B cell (primary cell): ENCODE results near the gene SUPT5H. TPM values are rescaled to one million over a fixed set of nuclear protein-coding genes. Genes with fewer than 3 reads are reported as not detected.

Source experiments
- ATAC-seq: fragments of 200-7000 bp; cut with Tn5 transposase; one replicate; pipeline ENCODE4 v1.10.0; 2021; ENCODE audit warnings: low read depth, mild to moderate bottlenecking, moderate number of reproducible peaks, moderate library complexity
- CTCF ChIA-PET: fragments of 350-600 bp; sonication (Branson Sonifier 250); formaldehyde crosslinking; loops from one replicate; lab custom pipeline; 2021; ENCODE audit warnings: antibody characterized with exemption, inconsistent platforms; lab: Charles Lee
- POLR2A ChIA-PET: fragments of 350-600 bp; sonication (Branson Sonifier 250); formaldehyde crosslinking; loops from one replicate; lab custom pipeline; 2021; ENCODE audit warnings: antibody characterized with exemption; lab: Charles Lee
- DNase-seq: peaks from one replicate; pipeline ENCODE4 v3.0.0; 2013
- H2AFZ ChIP-seq: 2 replicates; pipeline ENCODE4 v1.6.1; 2012; ENCODE audit warnings: mild to moderate bottlenecking, low read depth, low read length; ENCODE audit not compliant: insufficient read depth, poor library complexity, severe bottlenecking
- H3K27ac ChIP-seq, 2 donors: 1 replicate in 1 of 2; 2 replicates in 1 of 2; pipeline ENCODE4 v1.5.1; 2012 to 2013; ENCODE audit warnings: low read length in 2 of 2, mild to moderate bottlenecking in 2 of 2, moderate library complexity in 1 of 2
- H3K27me3 ChIP-seq, 4 experiments: fragments of 200-600 bp in 1 of 4; sonication (generic) in 1 of 4; replicated peaks in 1 of 4; 1 replicate in 2 of 4; 2 replicates in 2 of 4; pipeline versions ENCODE4 v1.6.1 to v1.7.0; 2013 to 2016; ENCODE audit warnings: low read length in 3 of 4, mild to moderate bottlenecking in 2 of 4, mixed read lengths in 1 of 4, moderate library complexity in 1 of 4; ENCODE audit not compliant: insufficient read depth in 4 of 4, control insufficient read depth in 3 of 4; ENCODE audit errors: control extremely low read depth in 1 of 4
- H3K36me3 ChIP-seq, 2 experiments: replicated peaks in 1 of 2; 1 replicate in 1 of 2; 2 replicates in 1 of 2; pipeline versions ENCODE4 v1.6.1 to v1.7.1; 2013; ENCODE audit warnings: low read length in 1 of 2; ENCODE audit not compliant: insufficient read depth in 2 of 2, control insufficient read depth in 1 of 2; ENCODE audit errors: control extremely low read depth in 1 of 2, extremely low read depth in 1 of 2
- H3K4me1 ChIP-seq, 2 donors: fragments of 200-600 bp in 1 of 2; sonication (generic) in 1 of 2; 1 replicate in 1 of 2; 2 replicates in 1 of 2; pipeline versions ENCODE4 v1.5.1 to v1.6.1; 2013 to 2017; ENCODE audit warnings: low read length in 2 of 2; ENCODE audit not compliant: control insufficient read depth in 2 of 2, insufficient read depth in 2 of 2
- H3K4me2 ChIP-seq: replicated peaks from 2 replicates; pipeline ENCODE3; 2012; ENCODE audit warnings: mild to moderate bottlenecking, low read depth, low read length; ENCODE audit not compliant: poor library complexity, severe bottlenecking
- H3K4me3 ChIP-seq, 5 experiments: fragments of 200-600 bp in 1 of 5; sonication (generic) in 1 of 5; 1 replicate in 3 of 5; 2 replicates in 2 of 5; pipeline versions ENCODE4 v1.5.1 to v1.7.0; 2011 to 2016; ENCODE audit warnings: low read length in 4 of 5, mild to moderate bottlenecking in 4 of 5, low read depth in 2 of 5, control low read depth in 1 of 5, moderate library complexity in 1 of 5; ENCODE audit not compliant: insufficient read depth in 1 of 5; ENCODE audit errors: control extremely low read depth in 1 of 5, extremely low read depth in 1 of 5
- H3K79me2 ChIP-seq: fragments of 200-600 bp; sonication (generic); one replicate; pipeline ENCODE4 v1.6.0; 2016; ENCODE audit warnings: low read length; ENCODE audit not compliant: control insufficient read depth, insufficient read depth
- H3K9ac ChIP-seq: fragments of 200-600 bp; sonication (generic); 2 replicates; pipeline ENCODE4 v1.6.1; 2017; ENCODE audit warnings: mild to moderate bottlenecking, low read length, moderate library complexity
- H3K9me3 ChIP-seq, 3 donors: one replicate each; pipeline versions ENCODE4 v1.6.1 to v1.7.1; 2013; ENCODE audit warnings: low read length in 2 of 3; ENCODE audit not compliant: control insufficient read depth in 2 of 3, insufficient read depth in 1 of 3; ENCODE audit errors: control extremely low read depth in 1 of 3
- H4K20me1 ChIP-seq: 2 replicates; pipeline ENCODE4 v1.6.0; 2012; ENCODE audit warnings: mild to moderate bottlenecking, low read length; ENCODE audit not compliant: insufficient read depth, control insufficient read depth, poor library complexity, severe bottlenecking
- H3K27ac Mint-ChIP-seq: one replicate; pipeline ENCODE4 v1.8.0; 2021; ENCODE audit warnings: mixed read lengths
- H3K27me3 Mint-ChIP-seq: one replicate; pipeline ENCODE4 v1.8.0; 2021; ENCODE audit warnings: mixed read lengths
- H3K4me1 Mint-ChIP-seq: one replicate; pipeline ENCODE4 v1.8.0; 2021; ENCODE audit warnings: mixed read lengths
- H3K4me3 Mint-ChIP-seq: one replicate; pipeline ENCODE4 v1.8.0; 2021; ENCODE audit warnings: mixed read lengths
- H3K9me3 Mint-ChIP-seq: one replicate; pipeline ENCODE4 v1.8.0; 2022; ENCODE audit warnings: mixed read lengths; ENCODE audit not compliant: insufficient read depth
- EZH2 ChIP-seq: IDR thresholded peaks from 2 replicates; pipeline ENCODE4 v1.6.1; 2012; ENCODE audit warnings: borderline replicate concordance, low read depth, mild to moderate bottlenecking, moderate library complexity, low read length; ENCODE audit not compliant: insufficient read depth, poor library complexity, severe bottlenecking
- WGBS: methylation state at CpG from one replicate; pipeline ENCODE4 v1.1.5; 2013; ENCODE audit warnings: missing lambda C conversion rate; ENCODE audit not compliant: insufficient coverage; 5-methylcytosine and 5-hydroxymethylcytosine counted together
- intact Hi-C: fragments of 100-400 bp; cut with micrococcal nuclease; formaldehyde crosslinking; loops from one replicate; pipeline ENCODE4 v1.10.0; 2022
- polyA plus RNA-seq: library from polyadenylated mRNA; depleted of rRNA; stranded (reverse); fragments of >200 nt; gene quantifications from 2 replicates; pipeline ENCODE4 v1.2.3, GENCODE V29; 2012
- total RNA-seq, 2 donors: library from RNA; stranded (reverse); fragments of 120-200 nt in 1 of 2; gene quantifications; 1 replicate in 1 of 2; 2 replicates in 1 of 2; pipeline versions ENCODE4 v1.2.3 to v1.2.4, GENCODE V29; 2013 to 2022
- TF ChIP-seq, protein P1 (sequence below): fragments of 200-600 bp; IDR thresholded peaks from one replicate; pipeline ENCODE4 v1.8.0; 2022; ENCODE audit warnings: antibody characterized with exemption, mild to moderate bottlenecking

Gene SUPT5H
- total and polyA plus RNA-seq, 2 donors (not counting 1 experiment from before 2014, with no cell fraction given): 119 to 203 TPM

DNA sequence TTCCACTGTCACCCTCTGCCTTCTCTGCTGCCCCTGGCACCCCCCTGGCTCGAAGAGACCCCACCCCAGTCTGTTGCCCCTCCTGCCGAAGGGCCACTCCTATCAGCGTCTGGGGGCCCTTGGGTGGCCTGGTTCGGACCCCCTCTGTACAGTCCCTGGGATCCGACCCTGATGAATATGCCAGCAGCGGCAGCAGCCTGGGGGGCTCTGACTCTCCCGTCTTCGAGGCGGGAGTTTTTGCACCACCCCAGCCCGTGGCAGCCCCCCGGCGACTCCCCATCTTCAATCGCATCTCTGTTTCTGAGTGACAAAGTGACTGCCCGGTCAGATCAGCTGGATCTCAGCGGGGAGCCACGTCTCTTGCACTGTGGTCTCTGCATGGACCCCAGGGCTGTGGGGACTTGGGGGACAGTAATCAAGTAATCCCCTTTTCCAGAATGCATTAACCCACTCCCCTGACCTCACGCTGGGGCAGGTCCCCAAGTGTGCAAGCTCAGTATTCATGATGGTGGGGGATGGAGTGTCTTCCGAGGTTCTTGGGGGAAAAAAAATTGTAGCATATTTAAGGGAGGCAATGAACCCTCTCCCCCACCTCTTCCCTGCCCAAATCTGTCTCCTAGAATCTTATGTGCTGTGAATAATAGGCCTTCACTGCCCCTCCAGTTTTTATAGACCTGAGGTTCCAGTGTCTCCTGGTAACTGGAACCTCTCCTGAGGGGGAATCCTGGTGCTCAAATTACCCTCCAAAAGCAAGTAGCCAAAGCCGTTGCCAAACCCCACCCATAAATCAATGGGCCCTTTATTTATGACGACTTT lies 36.8 kb upstream of the SUPT5H start:
- WGBS: 27% methylated on average over 7 of the region's 20 CpGs
- Histone ChIP-seq H2AFZ (no peak overlapping the region), H3K4me2 (peak overlapping the region; percentile 100), H3K27ac (peak overlapping the region; percentile 100), H3K4me1 (peaks cover 36 to 56% of the 10 kb centered on the region in 2 donors), H3K9ac (peak overlapping the region; percentile 99), H4K20me1 (peaks cover 28% of the 10 kb centered on the region), H3K79me2 (peaks cover 57% of the 10 kb centered on the region), H3K36me3 (peaks cover 0 to 24% of the 10 kb centered on the region in 2 experiments), H3K9me3 (no peaks in the 10 kb centered on the region), H3K4me3 (peak overlapping the region; percentile 87 to 99 (median 95)), H3K27me3 (no peaks in the 10 kb centered on the region)
- Mint-ChIP-seq H3K4me3 (peak overlapping the region; percentile 94), H3K4me1 (peaks cover 56% of the 10 kb centered on the region), H3K9me3 (no peaks in the 10 kb centered on the region), H3K27me3 (no peaks in the 10 kb centered on the region), H3K27ac (peak overlapping the region; percentile 97)
- ATAC-seq (no peak), DNase-seq (peak; percentile 67)
- POLR2A ChIA-PET: interaction anchor here (1.2 to 8.8 kb wide), 5 partner anchors 8 to 27 kb away, joined by 11 to 69 read pairs (median 17); partner anchors contain the start of genes MED29, PAF1 and RPS16
- intact Hi-C loops: loop anchor here (10.0 kb wide), 1 partner anchor 544 kb away; no protein-coding TSS in a partner anchor
- CTCF ChIA-PET: interaction anchor here (0.9 to 2.9 kb wide), 3 partner anchors 9 to 17 kb away, joined by 3 to 42 read pairs (median 12); partner anchors contain the start of genes MED29 and PAF1
- no peak for TF ChIP-seq EZH2

DNA sequence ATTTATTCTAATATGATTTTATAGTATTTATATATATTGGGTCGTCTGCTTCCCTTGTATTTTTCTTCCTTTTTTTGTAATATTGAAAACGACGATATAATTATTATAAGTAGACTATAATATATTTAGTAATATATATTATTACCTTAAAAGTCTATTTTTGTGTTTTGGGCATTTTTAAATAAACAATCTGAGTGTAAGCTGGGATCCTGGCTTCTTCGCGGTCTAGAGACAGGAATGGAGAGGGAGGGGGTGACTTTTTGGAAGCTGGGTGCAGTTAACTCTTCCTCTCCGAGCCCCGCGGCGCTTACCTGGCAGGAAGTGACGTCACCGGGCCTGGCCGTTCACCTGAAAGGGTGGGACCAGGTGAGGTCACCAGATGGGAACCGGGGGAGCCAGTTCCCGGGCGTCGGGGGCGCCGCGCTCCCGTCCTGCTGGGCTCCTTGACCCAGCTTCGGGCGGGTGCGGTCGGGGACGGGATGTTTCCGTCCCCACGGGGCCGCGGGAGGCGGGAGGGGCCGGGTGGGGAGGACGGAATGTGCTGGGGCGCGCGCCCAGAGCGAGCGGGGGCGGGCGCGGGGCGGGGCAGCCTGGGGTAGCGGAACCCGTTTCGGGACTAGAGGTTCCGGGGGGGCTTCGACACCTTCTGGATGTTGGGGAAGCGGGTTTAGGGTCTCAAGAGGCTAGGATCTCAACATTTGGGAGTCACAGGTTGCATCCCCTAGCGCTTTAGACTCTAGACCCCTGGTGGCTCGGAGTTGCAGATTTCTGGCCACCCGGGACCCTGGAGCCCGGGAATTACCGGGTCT lies 36.0 kb upstream of the SUPT5H start:
- intact Hi-C loops: loop anchor here (1.0 to 10.0 kb wide), 4 partner anchors 8 to 1368 kb away; partner anchors contain the start of genes EIF3K, MAP4K1, MIA and RAB4B

More for the DNA sequence above, 36.0 kb upstream of the SUPT5H start:
- ATAC-seq (peak; percentile 3), DNase-seq (peak; percentile 90)
- Histone ChIP-seq H3K36me3 (peaks cover 0 to 24% of the 10 kb centered on the region in 2 experiments), H3K27me3 (no peaks in the 10 kb centered on the region), H3K4me1 (peaks cover 39 to 59% of the 10 kb centered on the region in 2 donors), H3K4me2 (peak overlapping the region; percentile 100), H2AFZ (no peak overlapping the region), H3K9me3 (peaks cover 0 to 2% (median 0%) of the 10 kb centered on the region in 3 donors), H3K9ac (peak overlapping the region; percentile 99), H3K4me3 (peak overlapping the region; percentile 87 to 99 (median 95)), H3K79me2 (peaks cover 53% of the 10 kb centered on the region), H4K20me1 (peaks cover 28% of the 10 kb centered on the region), H3K27ac (peak overlapping the region; percentile 100)
- CTCF ChIA-PET: interaction anchor here (2.9 kb wide), 2 partner anchors 10 to 18 kb away, joined by 12 to 42 read pairs; partner anchors contain the start of genes MED29 and PAF1
- H3K4me3 Mint-ChIP-seq: peak overlapping the region; percentile 94
- H3K27me3 Mint-ChIP-seq: no peaks in the 10 kb centered on the region
- under 1% methylated on average over 35 of the region's 52 CpGs for WGBS
- peak overlapping the region; percentile 99 for H3K27ac Mint-ChIP-seq
- H3K9me3 Mint-ChIP-seq: no peaks in the 10 kb centered on the region
- POLR2A ChIA-PET: interaction anchor here (0.8 to 4.5 kb wide), 5 partner anchors 9 to 26 kb away, joined by 3 to 67 read pairs (median 11); partner anchors contain the start of genes MED29, PAF1 and RPS16
- H3K4me1 Mint-ChIP-seq: peaks cover 58% of the 10 kb centered on the region
- TF ChIP-seq, protein P1, sequence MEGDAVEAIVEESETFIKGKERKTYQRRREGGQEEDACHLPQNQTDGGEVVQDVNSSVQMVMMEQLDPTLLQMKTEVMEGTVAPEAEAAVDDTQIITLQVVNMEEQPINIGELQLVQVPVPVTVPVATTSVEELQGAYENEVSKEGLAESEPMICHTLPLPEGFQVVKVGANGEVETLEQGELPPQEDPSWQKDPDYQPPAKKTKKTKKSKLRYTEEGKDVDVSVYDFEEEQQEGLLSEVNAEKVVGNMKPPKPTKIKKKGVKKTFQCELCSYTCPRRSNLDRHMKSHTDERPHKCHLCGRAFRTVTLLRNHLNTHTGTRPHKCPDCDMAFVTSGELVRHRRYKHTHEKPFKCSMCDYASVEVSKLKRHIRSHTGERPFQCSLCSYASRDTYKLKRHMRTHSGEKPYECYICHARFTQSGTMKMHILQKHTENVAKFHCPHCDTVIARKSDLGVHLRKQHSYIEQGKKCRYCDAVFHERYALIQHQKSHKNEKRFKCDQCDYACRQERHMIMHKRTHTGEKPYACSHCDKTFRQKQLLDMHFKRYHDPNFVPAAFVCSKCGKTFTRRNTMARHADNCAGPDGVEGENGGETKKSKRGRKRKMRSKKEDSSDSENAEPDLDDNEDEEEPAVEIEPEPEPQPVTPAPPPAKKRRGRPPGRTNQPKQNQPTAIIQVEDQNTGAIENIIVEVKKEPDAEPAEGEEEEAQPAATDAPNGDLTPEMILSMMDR: no peak
- TF ChIP-seq EZH2: no peak
